ENCODE data around the gene LIPI.

DNA sequence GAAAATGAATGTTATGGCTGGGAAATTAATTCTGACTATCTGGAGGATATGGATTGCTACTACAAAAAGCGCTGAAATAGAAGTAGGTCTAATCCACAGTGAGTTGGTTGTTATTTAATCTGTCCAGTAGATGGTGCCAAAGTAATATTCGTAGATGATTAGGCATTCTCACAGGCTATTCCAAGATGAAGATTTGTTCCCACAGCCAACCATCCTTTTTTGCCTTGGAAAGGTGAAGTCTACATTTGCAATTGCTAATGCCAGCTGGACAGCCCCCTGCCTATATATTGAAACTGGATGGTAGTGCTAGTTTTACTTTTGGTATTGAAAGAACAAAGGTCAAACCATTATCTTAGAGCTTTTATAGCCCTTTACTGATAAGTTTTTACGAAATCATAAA, 49.0 kb upstream of the LIPI start:
- TF ChIP-seq, protein P1, sequence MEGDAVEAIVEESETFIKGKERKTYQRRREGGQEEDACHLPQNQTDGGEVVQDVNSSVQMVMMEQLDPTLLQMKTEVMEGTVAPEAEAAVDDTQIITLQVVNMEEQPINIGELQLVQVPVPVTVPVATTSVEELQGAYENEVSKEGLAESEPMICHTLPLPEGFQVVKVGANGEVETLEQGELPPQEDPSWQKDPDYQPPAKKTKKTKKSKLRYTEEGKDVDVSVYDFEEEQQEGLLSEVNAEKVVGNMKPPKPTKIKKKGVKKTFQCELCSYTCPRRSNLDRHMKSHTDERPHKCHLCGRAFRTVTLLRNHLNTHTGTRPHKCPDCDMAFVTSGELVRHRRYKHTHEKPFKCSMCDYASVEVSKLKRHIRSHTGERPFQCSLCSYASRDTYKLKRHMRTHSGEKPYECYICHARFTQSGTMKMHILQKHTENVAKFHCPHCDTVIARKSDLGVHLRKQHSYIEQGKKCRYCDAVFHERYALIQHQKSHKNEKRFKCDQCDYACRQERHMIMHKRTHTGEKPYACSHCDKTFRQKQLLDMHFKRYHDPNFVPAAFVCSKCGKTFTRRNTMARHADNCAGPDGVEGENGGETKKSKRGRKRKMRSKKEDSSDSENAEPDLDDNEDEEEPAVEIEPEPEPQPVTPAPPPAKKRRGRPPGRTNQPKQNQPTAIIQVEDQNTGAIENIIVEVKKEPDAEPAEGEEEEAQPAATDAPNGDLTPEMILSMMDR (IDR thresholded peaks at IDR 0.05; ENCODE audit: low read depth, low read length) = peak; percentile 64
- no peak for TF ChIP-seq EZH2phosphoT487 (IDR thresholded peaks at IDR 0.05; ENCODE audit: low read depth)

All from OCI-LY3 (cell line).